GM12878 (cell line): ENCODE data around the gene CSTB.

Experiments
- ATF3 ChIP-seq: IDR thresholded peaks from 2 replicates; pipeline ENCODE4 v1.6.1; 2011; ENCODE audit warnings: low read depth, mild to moderate bottlenecking, low read length, moderate library complexity, borderline replicate concordance; ENCODE audit errors: extremely low read depth
- CBX3 ChIP-seq: fragments of 200-600 bp; sonication (generic); IDR thresholded peaks from 2 replicates; pipeline ENCODE4 v1.6.1; 2016; ENCODE audit warnings: low read depth, borderline replicate concordance
- CTCF ChIP-seq, 3 experiments: IDR thresholded peaks in 2 of 3; conservative IDR thresholded peaks in 1 of 3; 2 replicates each; pipeline ENCODE4 v1.5.1; 2011; ENCODE audit warnings: low read depth in 3 of 3, low read length in 3 of 3, mild to moderate bottlenecking in 3 of 3, control low read depth in 2 of 3, moderate library complexity in 2 of 3, inconsistent platforms in 1 of 3, mixed read lengths in 1 of 3; ENCODE audit not compliant: control insufficient read depth in 2 of 3, insufficient read depth in 1 of 3; ENCODE audit errors: extremely low read depth in 1 of 3
- ETV6 ChIP-seq, 2 experiments: fragments of 450-650 bp in 1 of 2; IDR thresholded peaks in 1 of 2; conservative IDR thresholded peaks in 1 of 2; 2 replicates each; pipeline ENCODE4 v1.6.1; 2014; ENCODE audit warnings: antibody characterized with exemption in 1 of 2, borderline replicate concordance in 1 of 2, low read depth in 1 of 2, mild to moderate bottlenecking in 1 of 2, moderate library complexity in 1 of 2
- MEF2A ChIP-seq: IDR thresholded peaks from 2 replicates; pipeline ENCODE4 v1.6.1; 2011; ENCODE audit warnings: low read depth, mild to moderate bottlenecking, low read length, moderate library complexity; ENCODE audit not compliant: insufficient read depth
- NBN ChIP-seq: fragments of 450-650 bp; IDR thresholded peaks from 2 replicates; pipeline ENCODE4 v1.6.1; 2016
- POLR2A ChIP-seq: IDR thresholded peaks from 2 replicates; pipeline ENCODE4 v1.6.1; 2011; ENCODE audit warnings: low read depth, mild to moderate bottlenecking, low read length
- POLR2AphosphoS5 ChIP-seq: IDR thresholded peaks from 2 replicates; pipeline ENCODE4 v1.6.1; 2011; ENCODE audit warnings: mild to moderate bottlenecking, low read length, inconsistent platforms
- RAD21 ChIP-seq: IDR thresholded peaks from 2 replicates; pipeline ENCODE4 v1.6.1; 2011; ENCODE audit warnings: mild to moderate bottlenecking, low read depth, low read length, moderate library complexity; ENCODE audit not compliant: insufficient read depth
- REST ChIP-seq: IDR thresholded peaks from 2 replicates; pipeline ENCODE4 v1.6.1; 2012; ENCODE audit warnings: mild to moderate bottlenecking, low read depth, low read length
- TCF7 ChIP-seq: IDR thresholded peaks from 2 replicates; pipeline ENCODE4 v1.6.1; 2014; ENCODE audit warnings: antibody characterized with exemption, borderline replicate concordance

GRCh38 chr21:43760391-43760958 is 15.6 kb downstream of the CSTB start:
- TF ChIP-seq NBN, result no peak
- no peak for TF ChIP-seq POLR2AphosphoS5
- TF ChIP-seq TCF7, result no peak
- no peak for TF ChIP-seq REST
- no peak for TF ChIP-seq ATF3
- no peak for TF ChIP-seq CBX3
- TF ChIP-seq POLR2A, result peak; percentile 50; the same call in 1 of the 2 replicates
- 0 out of 6 replicates have a peak, but pooled peaks of 1 of the 3 experiments have one; percentile 6 for TF ChIP-seq CTCF (IDR thresholded peaks at IDR 0.05 in 2 of 3, conservative IDR thresholded peaks at IDR 0.05 in 1 of 3; ENCODE audit: control insufficient read depth in 2 of 3, extremely low read depth in 1 of 3, insufficient read depth in 1 of 3, low read depth in 3 of 3, low read length in 3 of 3)
- TF ChIP-seq RAD21, result no peak
- no peak for TF ChIP-seq MEF2A
- no peak for TF ChIP-seq ETV6 (conservative IDR thresholded peaks at IDR 0.05 in 1 of 2, IDR thresholded peaks at IDR 0.05 in 1 of 2; ENCODE audit: borderline replicate concordance in 1 of 2, low read depth in 1 of 2)
